GM20431 (cell line): ENCODE results near the gene AKAP8.
"Not testable (repeated sequence)": the region's sequence is repeated elsewhere in the genome, so short reads cannot be mapped to it uniquely, and the experiment has no call there.

Experiments used
- in situ Hi-C: fragments of 300-500 bp; cut with MseI, MboI; formaldehyde crosslinking; loops from one replicate; pipeline ENCODE4 v1.15.0; 2020; ENCODE audit warnings: low sequenced_read_pairs; ENCODE audit not compliant: unreplicated experiment

AKAP8 gene

GRCh38 chr19:15341328-15341727 lies 38.3 kb downstream of the AKAP8 start:
- in situ Hi-C loops, result not testable (repeated sequence)

DNA sequence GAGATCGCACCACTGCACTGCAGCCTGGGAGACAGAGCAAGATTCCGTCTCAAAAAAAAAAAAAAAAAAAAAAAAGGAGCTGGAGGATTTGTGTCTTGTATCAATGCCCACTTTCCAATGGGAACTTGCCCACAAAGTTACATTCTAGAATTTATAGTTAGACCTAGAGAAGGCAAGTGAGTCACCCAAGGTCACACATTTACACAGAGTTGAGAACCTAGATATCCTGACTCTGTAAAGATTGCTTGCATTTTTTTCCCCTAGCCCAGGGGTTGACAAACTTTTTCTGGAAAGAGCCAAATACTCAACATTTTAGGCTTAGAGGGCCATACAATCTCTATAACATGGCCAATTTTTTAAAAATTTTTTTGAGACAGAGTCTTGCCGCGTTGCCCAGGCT lies 39.5 kb downstream of the AKAP8 start:
- in situ Hi-C loops, result no loop called here

GRCh38 chr19:15337202-15337601 lies 42.4 kb downstream of the AKAP8 start:
- in situ Hi-C loops, result no loop called here

DNA sequence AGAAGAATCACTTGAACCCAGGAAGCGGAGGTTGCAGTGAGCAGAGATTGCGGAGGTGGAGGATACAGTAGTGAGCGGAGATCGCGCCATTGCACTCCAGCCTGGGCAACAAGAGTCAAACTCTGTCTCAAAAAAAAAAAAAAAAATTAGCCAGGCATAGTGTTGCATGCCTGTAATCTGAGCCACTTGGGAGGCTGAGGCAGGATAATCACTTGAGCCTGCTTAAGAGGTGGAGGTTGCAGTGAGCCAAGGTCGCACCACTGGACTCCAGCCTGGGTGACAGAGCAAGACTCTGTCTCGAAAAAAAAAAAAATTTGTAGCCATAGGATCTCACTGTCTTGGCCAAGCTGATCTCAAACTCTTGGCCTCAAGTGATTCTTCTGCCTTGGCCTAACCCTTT lies 43.6 kb downstream of the AKAP8 start:
- in situ Hi-C loops, result not testable (repeated sequence)

DNA sequence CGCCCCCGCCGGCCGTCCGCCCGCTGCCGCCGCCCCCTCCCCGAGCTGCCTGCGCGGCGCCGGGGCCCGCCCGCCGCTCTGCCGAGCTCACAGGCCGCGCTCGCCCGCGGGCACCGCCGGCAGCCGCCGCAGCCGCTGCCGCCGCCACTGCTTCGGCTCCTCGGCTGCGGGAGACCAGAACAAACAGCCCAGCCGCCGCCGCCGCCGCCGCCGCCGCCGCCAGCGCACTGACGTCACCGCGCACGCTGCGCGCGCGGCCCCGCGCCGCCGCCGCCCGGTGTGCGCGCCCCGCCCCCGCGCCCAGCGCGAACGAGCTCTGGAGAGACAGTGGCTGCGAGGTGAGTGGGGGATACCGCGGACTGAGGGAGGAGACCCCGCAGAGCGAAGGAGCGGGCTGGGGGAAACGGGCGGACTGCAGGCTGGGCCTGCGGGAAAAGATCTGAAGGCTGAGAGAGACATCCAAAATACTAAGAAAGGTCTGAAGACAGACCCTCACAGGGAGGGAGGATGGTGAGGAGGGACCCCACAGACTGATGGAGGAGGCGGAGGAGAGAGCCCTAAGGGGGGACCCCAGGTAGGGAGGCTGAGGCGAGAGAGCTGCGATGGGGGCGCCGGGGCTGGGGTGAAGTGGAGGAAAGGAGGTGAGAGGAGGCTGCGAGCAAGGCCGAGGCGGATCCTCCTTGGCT lies 47.1 kb downstream of the AKAP8 start, which contains the start of gene BRD4:
TSS of gene BRD4 (minus strand) at position 229 of the 686 bp plus-strand sequence. CDS start 59,440 bp downstream, outside the sequence.
- in situ Hi-C loops, result no loop called here

- in situ Hi-C loops, result no loop called here
These were observed 47.9 kb downstream of the AKAP8 start for GRCh38 chr19:15331419-15332310.

DNA sequence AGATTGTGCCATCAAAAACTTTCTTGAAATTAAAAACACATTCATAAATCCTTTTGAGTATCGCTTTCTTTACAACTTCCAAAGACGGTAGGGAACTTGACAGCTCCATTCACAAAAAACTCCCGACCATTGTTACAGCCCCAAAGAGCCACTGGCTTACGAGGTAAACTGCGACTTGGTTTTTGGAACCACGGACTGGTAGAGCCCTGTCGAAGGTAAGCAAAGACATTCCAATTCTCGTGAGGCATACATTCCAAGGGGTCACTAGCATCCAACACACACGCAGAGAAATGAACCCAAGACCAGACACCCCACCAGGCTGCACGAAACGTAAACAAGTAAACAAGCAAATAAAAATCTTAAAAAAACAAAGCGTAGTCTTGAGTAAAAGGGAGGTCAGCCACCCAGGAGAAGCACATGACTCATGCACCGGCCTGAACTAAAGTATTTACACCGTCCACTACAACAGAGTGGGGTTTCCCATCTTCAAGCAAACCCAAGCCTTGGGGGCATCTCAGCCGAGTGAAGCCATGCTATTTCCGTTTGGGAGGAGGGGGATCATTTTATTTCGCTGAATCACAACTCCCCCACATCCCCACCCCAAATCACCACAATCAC lies 48.7 kb downstream of the AKAP8 start:
- in situ Hi-C loops, result no loop called here

DNA sequence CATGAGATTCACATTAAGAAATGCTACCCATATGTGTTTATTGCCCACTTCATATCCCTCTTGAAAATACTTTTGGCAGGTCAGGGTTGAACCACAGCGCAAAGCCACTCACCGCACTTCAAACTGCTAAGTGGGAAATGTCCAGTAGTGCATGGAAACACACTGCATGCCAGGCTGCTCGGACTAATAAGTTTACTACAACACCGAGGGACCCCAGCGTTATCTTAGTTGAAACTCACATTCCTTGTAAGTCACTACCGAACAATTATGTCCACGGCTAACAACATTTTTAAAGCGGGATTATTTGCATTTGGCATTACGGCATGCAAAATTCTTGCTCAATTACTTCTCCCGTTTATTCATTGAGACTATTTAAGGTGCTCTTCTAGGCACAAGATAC lies 51.3 kb downstream of the AKAP8 start:
- in situ Hi-C loops, result no loop called here

DNA sequence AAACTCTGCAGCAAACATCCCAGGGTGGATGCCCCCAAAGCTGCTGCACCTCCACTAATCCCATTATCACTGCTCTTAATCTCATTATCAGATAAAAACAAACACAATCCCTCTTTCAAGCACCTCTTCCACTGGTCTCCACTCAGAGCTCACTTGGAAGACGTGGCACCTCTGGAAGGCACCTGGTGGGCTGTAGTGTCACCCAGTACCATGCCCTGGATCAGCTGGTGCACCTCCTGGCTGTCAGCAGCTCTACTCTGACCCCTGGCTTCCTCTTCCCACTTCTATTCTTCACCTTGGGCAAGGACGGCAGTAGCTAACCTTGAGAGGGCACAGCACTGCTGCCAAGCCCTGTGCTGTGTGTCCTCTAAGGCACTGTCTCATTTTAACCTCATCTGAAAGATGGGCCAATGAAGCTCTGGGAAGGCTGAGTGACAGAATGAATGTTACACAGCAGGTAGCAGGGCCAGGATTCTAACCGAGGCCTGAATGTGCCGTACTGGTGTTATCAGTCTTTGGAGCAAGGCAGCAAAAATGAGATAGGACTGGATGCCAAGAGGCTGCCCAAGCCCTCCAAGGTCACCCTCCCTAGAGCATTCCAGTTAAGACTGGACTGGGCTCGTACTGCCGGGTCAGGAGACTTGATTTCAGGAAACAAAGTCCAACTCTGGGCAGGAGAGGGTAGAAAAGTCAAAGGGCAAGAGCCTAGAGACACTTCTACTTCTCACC lies 54.6 kb downstream of the AKAP8 start:
- in situ Hi-C loops, result no loop called here

GRCh38 chr19:15323496-15324235 lies 55.9 kb downstream of the AKAP8 start:
- in situ Hi-C loops, result no loop called here

DNA sequence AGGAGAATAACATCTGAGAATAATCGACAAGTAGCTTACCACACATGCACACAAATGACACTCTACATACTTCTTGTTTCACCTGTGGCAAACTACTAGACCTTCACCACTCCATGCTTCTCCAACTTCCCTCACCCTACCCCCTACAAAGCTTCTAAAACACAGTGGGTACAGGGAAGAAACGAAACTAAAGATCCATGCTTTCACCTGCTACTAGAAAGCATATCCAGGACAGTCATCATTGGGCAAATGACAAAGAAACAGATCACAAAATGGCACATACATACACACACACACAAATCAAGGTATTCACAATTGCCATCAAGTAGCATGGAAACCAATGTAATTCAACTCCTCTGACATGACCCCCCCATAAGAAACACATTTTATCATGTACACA lies 57.8 kb downstream of the AKAP8 start:
- in situ Hi-C loops, result no loop called here

GRCh38 chr19:15320116-15320515 lies 59.5 kb downstream of the AKAP8 start:
- in situ Hi-C loops, result no loop called here

GRCh38 chr19:15318241-15318691 lies 61.3 kb downstream of the AKAP8 start:
- in situ Hi-C loops, result no loop called here

DNA sequence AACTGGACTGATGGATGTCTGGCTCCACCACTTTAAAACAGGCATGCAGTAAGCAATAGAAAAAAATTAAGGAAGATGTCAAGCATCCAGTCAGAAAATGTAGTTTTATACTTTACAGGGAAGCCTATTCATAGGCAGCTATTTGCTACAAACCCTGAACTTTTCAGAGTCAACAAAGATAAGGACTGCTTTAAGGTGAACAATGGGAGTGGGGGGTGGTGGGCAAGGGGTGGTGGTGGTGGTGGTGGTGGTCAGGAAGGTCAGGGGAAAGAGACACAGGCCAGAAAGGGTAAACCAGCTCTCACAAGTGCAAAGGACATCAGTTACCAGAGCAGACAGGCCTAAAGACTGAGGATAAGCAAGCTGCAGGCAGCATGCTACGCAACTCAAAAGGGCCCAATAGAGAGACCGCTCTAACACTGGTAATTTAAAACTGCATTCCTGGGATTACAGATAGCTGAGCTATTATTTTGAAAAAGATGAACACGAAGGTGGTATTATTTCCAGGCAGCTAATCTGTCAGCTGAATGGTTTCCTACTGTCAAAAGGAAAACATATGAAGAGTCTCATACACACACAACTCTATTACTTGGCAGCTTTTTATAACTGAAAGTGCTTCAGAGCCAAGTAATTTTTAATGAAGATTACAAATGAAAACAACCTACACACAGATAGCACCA lies 62.1 kb downstream of the AKAP8 start:
- in situ Hi-C loops, result no loop called here

DNA sequence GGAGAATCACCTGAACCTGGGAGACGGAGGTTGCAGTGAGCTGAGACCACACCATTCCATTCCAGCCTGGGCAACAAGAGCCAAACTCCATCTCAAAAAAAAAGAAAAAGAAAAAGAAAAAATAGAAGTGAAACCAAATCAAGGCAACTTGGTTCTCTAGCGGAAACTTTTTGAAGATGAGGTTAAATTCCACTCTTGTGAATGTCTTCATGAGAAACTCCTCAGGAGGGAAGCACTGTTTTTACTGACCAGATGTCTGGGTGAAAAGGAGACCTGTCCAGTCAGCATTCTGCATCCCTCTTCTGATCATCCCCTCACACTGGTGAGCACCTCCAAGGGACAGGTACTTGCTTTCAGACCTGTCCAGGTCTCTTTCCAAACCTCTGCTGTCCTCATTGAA lies 63.1 kb downstream of the AKAP8 start:
- in situ Hi-C loops, result no loop called here

GRCh38 chr19:15315101-15315500 lies 64.5 kb downstream of the AKAP8 start:
- in situ Hi-C loops, result no loop called here

GRCh38 chr19:15313649-15314279 lies 65.8 kb downstream of the AKAP8 start:
- in situ Hi-C loops, result no loop called here

GRCh38 chr19:15307169-15307568 lies 72.4 kb downstream of the AKAP8 start:
- in situ Hi-C loops, result no loop called here
